GM12873 (cell line): ENCODE data around the gene ANKMY1.

Experiments used
- CTCF ChIP-seq: IDR thresholded peaks from 2 replicates; pipeline ENCODE4 v1.5.1; 2012; ENCODE audit warnings: low read depth, mild to moderate bottlenecking, moderate library complexity, low read length, control low read depth; ENCODE audit not compliant: insufficient read depth; ENCODE audit errors: missing control alignments

The ANKMY1 gene

GRCh38 chr2:240472078-240472790 lies 85.6 kb downstream of the ANKMY1 start:
- no peak for TF ChIP-seq CTCF

- no peak for TF ChIP-seq CTCF
Observed at GRCh38 chr2:240469740-240470139, 88.0 kb downstream of the ANKMY1 start.

GRCh38 chr2:240469239-240469636 lies 88.5 kb downstream of the ANKMY1 start:
- no peak for TF ChIP-seq CTCF

- TF ChIP-seq CTCF: no peak
Observed at GRCh38 chr2:240468303-240469238, 89.2 kb downstream of the ANKMY1 start.

- no peak for TF ChIP-seq CTCF
Observed at GRCh38 chr2:240467659-240468302, 90.0 kb downstream of the ANKMY1 start.

GRCh38 chr2:240467149-240467642 lies 90.6 kb downstream of the ANKMY1 start:
- TF ChIP-seq CTCF: no peak
